Mesangial cell (primary cell): ENCODE data around the gene QSOX1. TPM values are rescaled to one million over a fixed set of nuclear protein-coding genes. Genes with fewer than 3 reads are reported as not detected.

Experiments used
- total RNA-seq: library from RNA; depleted of rRNA; stranded (reverse); fragments of >200 nt; gene quantifications from 2 replicates; pipeline ENCODE4 v1.2.3, GENCODE V29; 2015

QSOX1 gene
- total RNA-seq: 164 and 188 TPM in 2 replicates

GRCh38 chr1:180154325-180155181, at the start of gene QSOX1:
Gene QSOX1 (plus strand): TSS chr1:180154869. CDS start chr1:180154908, 39 bp downstream.

GRCh38 chr1:180229483-180230415, 75.1 kb downstream of the QSOX1 start, which contains the start of gene LHX4:
Gene LHX4 (plus strand): TSS chr1:180230264. CDS start chr1:180230530, 266 bp downstream.

Other genes starting within 250 kb of the QSOX1 start
- 13.1 and 20.4 TPM in 2 replicates for gene CEP350, start 200.1 kb upstream of the QSOX1 start, total RNA-seq
- gene LHX4, start 75.4 kb downstream of the QSOX1 start, total RNA-seq: under 0.01 and 0.13 TPM in 2 replicates